NCI-H226 (cell line): ENCODE data around the gene GCC1.
A peak's percentile ranks its signal among the peaks of the same experiment; 100 is the strongest.

Source experiments
- DNase-seq: peaks from one replicate; pipeline ENCODE4 v3.0.0-alpha.2; 2015

GCC1 gene

DNA sequence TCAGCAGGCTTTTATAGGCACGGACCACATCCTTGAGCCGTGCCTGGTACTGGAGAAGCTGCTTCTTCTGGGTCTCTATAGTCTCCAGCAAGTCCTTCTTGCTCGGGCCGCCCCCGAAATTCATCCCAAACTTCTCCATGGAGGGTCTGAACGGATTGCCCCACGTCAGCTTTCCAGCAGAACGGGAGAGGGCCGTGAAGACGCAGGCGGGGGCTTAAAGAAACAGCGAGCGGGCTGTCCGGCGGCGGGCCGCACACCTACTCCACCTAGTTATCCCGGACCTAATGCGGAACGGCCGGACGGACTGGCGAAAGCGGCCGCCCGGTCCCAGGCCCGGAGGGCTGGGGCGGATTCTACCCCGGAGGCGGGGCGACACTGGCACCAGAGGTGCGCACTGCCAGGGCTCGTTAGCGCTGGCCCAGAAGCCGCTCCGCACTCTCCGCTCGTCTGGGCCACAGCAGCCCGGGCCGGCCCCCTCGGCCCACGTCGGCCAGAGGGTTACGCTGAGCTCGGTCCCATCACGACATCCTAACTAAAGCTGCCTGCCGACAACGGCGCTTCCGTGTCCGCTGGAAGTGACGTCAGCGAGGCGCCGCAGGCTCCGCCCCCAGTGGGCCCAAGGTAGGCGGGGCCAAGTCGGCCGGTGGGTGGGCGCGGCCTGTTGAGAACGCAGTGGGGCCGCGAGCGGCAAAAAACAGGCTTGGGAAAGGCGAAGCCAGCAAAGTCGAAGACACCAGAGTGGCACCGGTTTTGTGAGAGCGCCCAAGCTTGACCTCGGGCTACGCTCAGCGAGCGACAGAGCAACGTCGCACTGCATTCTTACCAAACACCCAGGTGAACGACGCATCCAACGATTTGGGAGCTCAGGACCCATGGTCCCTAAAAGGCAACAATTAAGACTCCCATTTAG is at the start of gene GCC1:
GCC1 (minus strand) TSS at position 553 of the 910 bp plus-strand sequence; CDS start at position 139, 414 bp downstream.
- peak; percentile 69 for DNase-seq

GRCh38 chr7:127632276-127632910 is 47.0 kb upstream of the GCC1 start:
- DNase-seq: peak; percentile 89

DNA sequence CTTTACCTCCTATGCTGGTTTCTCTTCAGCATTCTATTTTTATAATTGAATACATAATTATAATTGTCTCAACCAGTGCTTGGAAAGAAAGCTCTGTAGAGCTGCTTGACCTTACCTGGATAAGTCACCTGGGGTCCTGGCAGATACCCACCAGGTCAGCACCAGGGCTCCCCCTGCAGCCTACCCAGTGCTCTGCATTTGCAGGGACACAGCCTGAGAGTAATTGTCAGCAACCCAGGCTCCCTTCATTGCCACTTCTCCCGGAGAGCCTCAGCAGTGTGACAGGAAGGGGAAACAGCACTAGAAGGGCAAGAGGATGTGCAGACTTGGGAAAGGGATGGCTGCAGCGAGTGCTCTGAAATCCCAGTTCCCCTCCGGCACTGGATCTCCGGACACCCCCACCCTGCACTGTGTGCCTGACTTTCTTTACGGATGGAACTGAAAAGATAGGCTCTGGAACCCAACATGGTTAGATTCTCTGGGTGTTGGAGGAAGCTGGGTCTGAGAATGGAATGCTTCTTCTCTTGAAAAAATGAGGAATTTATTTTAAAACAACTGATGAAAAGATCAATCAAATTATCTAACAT is 44.0 kb upstream of the GCC1 start:
- DNase-seq: no peak

GRCh38 chr7:127628445-127628844 is 43.0 kb upstream of the GCC1 start:
- DNase-seq: peak; percentile 60

GRCh38 chr7:127625331-127625730 is 39.9 kb upstream of the GCC1 start:
- DNase-seq: no peak

- DNase-seq: no peak
These were observed 35.2 kb upstream of the GCC1 start for GRCh38 chr7:127620406-127621233.

- no peak for DNase-seq
These were observed 34.4 kb upstream of the GCC1 start for GRCh38 chr7:127619681-127620405.

DNA sequence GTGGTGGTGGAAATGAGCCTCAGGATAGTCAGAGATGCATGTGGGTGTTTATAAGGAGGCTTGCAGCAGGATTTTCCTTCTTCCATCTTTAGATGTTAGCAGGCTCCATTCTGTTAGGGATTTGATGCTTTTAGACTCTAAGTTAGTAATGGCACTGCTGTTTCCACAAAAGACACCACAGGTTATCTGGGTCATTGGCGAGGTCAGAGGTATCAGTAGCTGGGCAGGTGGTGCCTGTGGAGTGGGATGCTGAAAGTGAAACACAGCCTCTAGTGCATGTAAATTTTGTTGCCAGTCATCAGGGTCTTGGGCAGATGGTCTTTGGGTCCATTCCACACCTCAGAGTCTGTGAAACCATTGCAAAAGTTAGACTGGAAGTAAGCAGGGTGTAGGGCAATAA is 33.4 kb upstream of the GCC1 start:
- no peak for DNase-seq

GRCh38 chr7:127618042-127618441 is 32.6 kb upstream of the GCC1 start, which contains the start of gene PAX4:
PAX4 (minus strand) TSS chr7:127618142; CDS start chr7:127615928, 2,214 bp downstream.
- no peak for DNase-seq

DNA sequence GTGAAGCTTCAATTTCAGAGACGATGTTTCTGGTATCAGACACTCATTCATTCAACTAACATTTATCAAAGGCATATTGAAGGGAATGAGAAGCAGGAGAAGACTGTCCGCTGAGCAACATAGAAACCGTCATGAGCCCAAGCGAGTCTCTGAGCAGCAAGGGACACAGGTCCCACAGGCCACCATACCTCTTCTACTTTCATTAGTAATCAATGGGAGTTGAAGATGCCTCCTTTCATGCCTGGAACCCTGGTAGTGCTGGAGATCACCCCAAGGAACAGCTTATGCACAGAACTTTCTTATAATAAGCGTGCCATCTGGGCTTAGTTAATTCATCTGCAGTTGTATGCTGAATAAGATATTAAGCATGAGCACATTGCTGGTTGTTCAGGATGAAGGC is 31.3 kb upstream of the GCC1 start:
- no peak for DNase-seq

DNA sequence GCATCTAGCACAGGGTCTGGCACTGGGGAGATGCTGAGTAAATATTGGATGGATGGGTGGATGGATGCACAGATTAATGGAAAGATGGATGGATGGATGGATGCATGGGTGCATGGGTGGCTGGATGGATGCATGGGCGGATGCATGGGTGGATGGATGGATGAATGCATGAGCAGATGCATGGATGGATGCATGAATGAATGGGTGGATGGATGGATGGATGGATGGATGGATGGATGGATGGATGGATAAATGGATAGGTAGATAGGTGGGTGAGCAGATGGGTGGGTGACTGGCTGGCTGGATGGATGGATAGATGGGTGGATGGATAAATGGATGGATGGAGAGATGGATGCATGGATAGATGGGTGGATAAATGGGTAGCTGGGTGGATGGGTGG is 26.9 kb upstream of the GCC1 start:
- no peak for DNase-seq

DNA sequence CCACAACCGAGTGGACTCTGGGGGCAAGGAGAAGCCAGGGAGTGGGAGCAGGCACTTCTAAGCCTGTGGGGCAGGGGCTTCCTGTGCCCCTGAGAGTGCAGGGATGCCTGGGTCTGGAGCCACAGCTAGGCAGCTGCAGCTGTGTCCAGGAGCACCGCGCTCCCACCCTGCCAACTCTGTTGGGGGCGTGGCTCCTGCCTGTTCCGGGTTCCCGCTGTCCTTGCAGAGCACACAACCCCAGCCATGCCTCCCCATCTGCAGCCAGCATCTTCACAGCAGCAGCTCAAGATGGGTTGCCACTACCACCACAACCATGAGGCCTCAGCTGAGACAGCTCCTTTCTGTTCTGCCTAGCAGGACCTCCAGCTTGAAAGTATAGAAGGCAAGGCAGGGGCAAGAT is 23.9 kb upstream of the GCC1 start:
- no peak for DNase-seq

- no peak for DNase-seq
These were observed 23.1 kb upstream of the GCC1 start for GRCh38 chr7:127608446-127608845.

- DNase-seq: no peak
These were observed 15.5 kb upstream of the GCC1 start for GRCh38 chr7:127600885-127601284.

GRCh38 chr7:127598318-127598717 is 12.9 kb upstream of the GCC1 start:
- DNase-seq: no peak

GRCh38 chr7:127595737-127596136 is 10.3 kb upstream of the GCC1 start:
- no peak for DNase-seq

DNA sequence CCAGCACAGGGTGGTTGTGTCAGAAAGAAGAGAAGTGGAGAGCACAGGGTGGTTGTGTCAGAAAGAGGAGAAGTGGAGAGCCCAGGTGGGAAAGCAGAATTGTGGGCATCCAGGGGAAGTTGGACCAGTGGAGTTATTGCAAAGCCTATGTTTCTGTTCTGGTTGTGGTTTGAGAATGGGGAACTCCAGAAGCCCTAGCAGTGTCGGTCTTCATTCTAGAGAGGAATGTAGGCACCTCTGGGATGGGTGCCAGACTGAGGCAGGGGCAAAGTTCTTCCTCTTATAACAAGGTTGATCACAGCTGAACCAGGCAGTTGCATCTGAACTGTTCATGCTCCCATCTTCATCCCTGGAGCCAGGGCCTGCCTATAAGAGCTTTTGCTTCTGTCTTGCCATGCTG is 9.1 kb upstream of the GCC1 start:
- DNase-seq: no peak

DNA sequence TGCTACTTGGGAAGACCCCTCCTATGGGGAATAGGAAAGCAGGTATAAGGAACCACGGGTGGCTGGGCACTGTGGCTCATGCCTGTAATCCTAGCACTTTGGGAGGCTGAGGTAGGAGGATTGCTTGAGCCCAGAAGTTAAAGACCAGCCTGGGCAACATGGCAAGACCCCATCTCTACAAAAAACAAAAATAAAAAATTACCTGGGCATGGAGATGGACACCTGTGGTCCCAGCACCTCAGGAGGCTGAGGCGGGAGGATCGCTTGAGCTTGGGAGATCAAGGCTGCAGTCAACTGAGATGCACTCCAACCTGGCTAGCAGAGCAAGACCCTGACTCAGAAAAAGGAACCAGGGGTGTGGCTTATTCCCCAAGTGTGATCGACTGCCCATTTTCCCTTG is 7.2 kb upstream of the GCC1 start:
- no peak for DNase-seq

GRCh38 chr7:127591591-127591990 is 6.2 kb upstream of the GCC1 start:
- no peak for DNase-seq

DNA sequence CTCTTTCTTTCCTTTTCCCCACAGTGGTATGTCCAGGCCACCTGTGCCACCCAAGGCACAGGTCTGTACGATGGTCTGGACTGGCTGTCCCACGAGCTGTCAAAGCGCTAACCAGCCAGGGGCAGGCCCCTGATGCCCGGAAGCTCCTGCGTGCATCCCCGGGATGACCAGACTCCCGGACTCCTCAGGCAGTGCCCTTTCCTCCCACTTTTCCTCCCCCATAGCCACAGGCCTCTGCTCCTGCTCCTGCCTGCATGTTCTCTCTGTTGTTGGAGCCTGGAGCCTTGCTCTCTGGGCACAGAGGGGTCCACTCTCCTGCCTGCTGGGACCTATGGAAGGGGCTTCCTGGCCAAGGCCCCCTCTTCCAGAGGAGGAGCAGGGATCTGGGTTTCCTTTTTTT is 5.8 kb upstream of the GCC1 start:
- no peak for DNase-seq

DNA sequence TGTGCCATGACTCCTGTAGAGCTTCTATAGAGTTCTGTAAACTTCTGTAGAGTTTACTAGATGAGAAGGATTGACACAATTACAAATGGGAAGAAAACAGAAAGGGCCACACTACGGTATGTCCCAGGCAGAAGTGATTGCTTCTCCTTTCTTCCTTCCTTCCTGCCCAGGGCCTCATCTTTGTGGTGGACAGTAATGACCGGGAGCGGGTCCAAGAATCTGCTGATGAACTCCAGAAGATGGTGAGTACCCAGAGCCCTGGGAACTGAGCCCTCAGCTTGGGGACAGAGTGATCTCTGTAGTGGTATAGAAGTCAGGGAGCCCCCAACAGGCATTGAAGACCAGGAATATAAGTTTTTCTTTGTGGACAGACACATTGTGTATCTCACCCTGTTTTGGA is 4.5 kb upstream of the GCC1 start:
- DNase-seq: no peak
